A673 (cell line): ENCODE data around the gene SRSF4.

Source experiments
- EZH2 ChIP-seq: fragments of 200-600 bp; sonication (generic); IDR thresholded peaks from 2 replicates; pipeline ENCODE4 v1.6.1; 2017; ENCODE audit warnings: borderline replicate concordance, low read depth, mild to moderate bottlenecking, mixed read lengths, antibody characterized with exemption, low read length; ENCODE audit not compliant: poor library complexity, severe bottlenecking
- TF ChIP-seq, protein P1 (sequence below): fragments of 300-800, 200-600 bp; sonication (generic); conservative IDR thresholded peaks from 2 replicates; pipeline ENCODE4 v1.5.1; 2017; ENCODE audit warnings: low read depth, mild to moderate bottlenecking, antibody characterized with exemption, low read length, moderate library complexity, mixed read lengths

DNA sequence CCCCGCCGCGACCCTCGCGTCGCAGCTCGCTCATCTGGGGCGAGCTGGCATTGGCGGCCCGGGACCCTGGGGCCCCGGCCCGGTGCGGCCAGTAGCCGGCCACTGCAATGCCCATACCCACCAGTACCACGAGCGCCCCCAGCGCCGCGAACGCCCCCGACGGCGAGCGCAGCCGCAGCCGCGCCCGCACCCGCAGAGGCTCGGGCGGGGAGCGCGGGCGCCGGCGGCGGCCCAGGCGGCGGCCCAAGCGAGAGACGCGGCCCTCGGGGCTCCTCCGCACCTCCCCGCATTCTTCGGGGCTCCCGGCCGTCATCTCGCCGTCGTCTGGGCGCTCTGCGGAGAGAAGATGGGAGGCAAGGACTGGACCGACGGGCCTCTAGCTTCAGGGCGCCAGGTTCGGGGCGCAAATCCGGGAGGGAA, 60.2 kb downstream of the SRSF4 start:
- TF ChIP-seq EZH2 = no peak
- TF ChIP-seq, protein P1, sequence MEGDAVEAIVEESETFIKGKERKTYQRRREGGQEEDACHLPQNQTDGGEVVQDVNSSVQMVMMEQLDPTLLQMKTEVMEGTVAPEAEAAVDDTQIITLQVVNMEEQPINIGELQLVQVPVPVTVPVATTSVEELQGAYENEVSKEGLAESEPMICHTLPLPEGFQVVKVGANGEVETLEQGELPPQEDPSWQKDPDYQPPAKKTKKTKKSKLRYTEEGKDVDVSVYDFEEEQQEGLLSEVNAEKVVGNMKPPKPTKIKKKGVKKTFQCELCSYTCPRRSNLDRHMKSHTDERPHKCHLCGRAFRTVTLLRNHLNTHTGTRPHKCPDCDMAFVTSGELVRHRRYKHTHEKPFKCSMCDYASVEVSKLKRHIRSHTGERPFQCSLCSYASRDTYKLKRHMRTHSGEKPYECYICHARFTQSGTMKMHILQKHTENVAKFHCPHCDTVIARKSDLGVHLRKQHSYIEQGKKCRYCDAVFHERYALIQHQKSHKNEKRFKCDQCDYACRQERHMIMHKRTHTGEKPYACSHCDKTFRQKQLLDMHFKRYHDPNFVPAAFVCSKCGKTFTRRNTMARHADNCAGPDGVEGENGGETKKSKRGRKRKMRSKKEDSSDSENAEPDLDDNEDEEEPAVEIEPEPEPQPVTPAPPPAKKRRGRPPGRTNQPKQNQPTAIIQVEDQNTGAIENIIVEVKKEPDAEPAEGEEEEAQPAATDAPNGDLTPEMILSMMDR = no peak
